GM20431 (cell line): ENCODE measurements around the gene MICAL3.

ENCODE experiments used
- in situ Hi-C: fragments of 300-500 bp; cut with MseI, MboI; formaldehyde crosslinking; loops from one replicate; pipeline ENCODE4 v1.15.0; 2020; ENCODE audit warnings: low sequenced_read_pairs; ENCODE audit not compliant: unreplicated experiment

Gene MICAL3

GRCh38 chr22:18024276-18024939 lies at the start of gene MICAL3:
TSS of gene MICAL3 (minus strand) at chr22:18024561. CDS start at chr22:17906812, 117,749 bp downstream.
- in situ Hi-C loops: no loop called here

- in situ Hi-C loops: loop anchor here (25.0 kb wide), 1 partner anchor 337 kb away; no protein-coding TSS in a partner anchor
These were observed 49.6 kb upstream of the MICAL3 start for GRCh38 chr22:18073927-18074326.

DNA sequence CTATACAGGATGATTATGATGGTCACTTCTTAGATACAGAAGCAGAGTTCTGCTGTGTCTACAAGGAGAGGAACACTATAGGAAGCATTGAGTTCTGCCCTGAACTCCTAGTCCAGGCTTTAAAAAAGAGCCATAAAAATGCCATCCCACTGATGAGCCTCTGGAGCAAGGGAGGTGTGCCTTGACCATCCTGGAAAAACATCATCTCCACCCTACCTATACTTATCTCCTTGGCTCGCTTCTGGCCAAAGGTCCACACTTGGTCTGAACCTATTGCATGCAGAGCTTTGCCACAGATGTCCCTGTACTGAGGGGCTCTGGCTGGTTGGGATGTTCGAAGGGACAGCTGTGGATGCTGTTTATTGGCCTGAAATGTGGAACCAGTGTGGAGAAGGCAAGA lies 49.1 kb upstream of the MICAL3 start:
- in situ Hi-C loops: loop anchor here (25.0 kb wide), 1 partner anchor 336 kb away; no protein-coding TSS in a partner anchor

GRCh38 chr22:18071968-18072310 lies 47.6 kb upstream of the MICAL3 start:
- in situ Hi-C loops: loop anchor here (25.0 kb wide), 1 partner anchor 335 kb away; no protein-coding TSS in a partner anchor

DNA sequence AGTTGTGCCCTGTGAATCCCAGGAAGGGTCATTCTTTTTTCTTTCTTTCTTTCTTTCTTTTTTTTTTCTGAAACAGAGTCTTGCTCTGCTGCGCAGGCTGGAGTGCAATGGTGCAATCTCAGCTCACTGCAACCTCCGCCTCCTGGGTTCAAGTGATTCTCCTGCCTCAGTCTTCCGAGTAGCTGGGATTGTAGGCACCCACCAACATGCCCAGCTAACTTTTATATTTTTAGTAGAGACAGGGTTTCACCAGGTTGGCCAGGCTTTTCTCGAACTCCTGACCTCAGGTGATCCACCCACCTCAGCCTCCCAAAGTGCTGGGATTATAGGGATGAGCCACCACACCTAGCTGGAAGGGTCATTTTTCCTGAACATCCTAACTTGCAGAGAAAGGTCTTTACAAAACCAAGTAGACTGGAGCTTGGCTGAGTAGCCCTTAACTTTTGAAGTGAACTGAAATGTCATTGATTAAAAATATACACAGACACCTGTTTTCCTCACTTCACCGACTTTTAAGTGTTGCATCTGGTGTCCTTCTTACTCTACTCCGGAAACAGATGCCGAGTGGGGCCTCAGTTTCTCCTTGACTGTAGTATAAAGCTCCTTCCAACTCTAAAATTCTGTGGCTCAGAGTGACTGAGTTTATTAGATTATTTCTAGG lies 47.1 kb upstream of the MICAL3 start:
- in situ Hi-C loops: loop anchor here (25.0 kb wide), 1 partner anchor 334 kb away; no protein-coding TSS in a partner anchor

DNA sequence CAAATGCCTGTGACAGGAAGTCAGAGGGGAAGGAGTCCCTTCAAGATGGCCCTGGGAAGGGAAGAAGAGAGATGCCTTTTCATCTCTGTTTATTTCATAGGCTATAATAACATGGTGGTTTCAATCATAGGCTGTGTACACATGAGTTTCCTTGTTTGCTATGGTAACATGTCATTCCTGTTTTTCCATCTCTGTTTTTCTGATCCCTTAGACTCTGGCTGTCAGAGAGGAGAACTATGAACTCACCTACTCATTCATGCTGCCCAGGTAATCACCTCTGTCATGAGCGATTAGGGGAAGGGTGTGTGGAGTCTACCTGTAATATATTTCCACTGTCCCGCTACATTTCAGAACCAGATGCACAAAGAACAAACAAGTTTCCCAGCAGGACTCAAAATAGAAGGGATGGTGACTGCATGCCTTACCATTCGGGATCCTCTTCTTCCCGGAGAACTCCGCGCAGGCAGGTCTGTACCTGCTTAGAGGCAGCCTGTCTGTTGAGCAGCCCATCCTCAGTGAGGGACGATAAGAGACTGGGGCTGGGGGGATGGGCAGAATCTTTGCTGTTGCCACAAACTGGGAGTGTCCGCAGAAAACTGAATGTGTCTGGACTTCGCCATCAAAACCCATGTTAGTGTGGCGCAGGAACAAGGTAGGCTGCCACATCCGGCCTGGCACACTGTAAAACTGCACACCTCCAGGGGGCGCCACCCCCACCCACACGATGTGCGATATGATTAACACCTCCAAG lies 46.4 kb upstream of the MICAL3 start:
- in situ Hi-C loops: loop anchor here (25.0 kb wide), 1 partner anchor 333 kb away; no protein-coding TSS in a partner anchor

- in situ Hi-C loops: loop anchor here (25.0 kb wide), 1 partner anchor 333 kb away; no protein-coding TSS in a partner anchor
These were observed 45.7 kb upstream of the MICAL3 start for GRCh38 chr22:18070041-18070440.

DNA sequence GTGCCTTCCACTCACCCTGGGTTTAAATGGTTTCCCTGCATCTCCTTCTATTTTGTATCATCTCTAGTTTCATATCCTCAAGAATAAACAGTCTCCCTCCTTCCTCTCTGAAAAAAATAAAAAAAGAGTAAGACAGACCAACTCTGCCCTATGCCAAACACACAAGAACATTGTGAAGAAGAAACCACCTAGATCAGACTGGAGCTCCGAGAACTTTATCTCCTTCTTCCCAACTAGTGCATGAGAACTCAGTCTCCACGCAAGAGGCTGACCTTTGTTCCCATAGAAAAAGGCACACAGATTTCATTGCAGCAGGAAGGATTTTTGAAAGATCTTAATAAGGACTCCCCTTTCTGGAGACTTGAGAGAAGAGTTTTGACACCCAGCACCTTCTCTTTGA lies 44.7 kb upstream of the MICAL3 start:
- in situ Hi-C loops: loop anchor here (10.0 to 25.0 kb wide), 2 partner anchors 234 to 332 kb away; no protein-coding TSS in a partner anchor

DNA sequence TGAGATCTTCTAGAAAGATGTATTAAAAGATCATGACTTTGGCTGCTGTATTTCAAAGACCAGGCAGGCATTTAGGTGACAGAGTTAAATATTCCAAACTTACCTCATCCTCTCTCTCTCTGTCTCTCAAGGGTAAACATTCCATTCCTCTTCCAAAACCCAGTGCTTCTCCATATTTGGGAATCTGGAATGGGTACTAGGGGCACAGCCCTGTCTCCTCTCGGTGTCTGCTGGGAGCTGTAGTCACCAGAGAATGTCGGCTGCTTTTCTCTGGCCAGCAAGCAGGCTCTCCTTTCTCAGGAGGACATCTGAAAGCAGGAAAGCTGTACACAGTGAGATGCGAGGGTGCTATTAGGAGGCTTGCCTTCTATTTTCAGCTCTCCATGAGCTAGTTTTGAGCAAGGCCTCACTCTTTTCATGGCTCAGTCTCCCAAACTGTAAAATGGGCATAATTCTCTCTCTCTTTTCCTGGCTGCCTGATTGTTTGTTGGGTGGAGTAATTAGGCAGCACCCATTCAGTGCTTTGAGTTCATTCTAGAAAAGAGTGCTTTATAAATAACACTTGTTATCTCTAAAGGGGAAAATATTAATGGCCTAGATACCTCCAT lies 44.1 kb upstream of the MICAL3 start:
- in situ Hi-C loops: loop anchor here (10.0 to 25.0 kb wide), 2 partner anchors 234 to 331 kb away; no protein-coding TSS in a partner anchor

DNA sequence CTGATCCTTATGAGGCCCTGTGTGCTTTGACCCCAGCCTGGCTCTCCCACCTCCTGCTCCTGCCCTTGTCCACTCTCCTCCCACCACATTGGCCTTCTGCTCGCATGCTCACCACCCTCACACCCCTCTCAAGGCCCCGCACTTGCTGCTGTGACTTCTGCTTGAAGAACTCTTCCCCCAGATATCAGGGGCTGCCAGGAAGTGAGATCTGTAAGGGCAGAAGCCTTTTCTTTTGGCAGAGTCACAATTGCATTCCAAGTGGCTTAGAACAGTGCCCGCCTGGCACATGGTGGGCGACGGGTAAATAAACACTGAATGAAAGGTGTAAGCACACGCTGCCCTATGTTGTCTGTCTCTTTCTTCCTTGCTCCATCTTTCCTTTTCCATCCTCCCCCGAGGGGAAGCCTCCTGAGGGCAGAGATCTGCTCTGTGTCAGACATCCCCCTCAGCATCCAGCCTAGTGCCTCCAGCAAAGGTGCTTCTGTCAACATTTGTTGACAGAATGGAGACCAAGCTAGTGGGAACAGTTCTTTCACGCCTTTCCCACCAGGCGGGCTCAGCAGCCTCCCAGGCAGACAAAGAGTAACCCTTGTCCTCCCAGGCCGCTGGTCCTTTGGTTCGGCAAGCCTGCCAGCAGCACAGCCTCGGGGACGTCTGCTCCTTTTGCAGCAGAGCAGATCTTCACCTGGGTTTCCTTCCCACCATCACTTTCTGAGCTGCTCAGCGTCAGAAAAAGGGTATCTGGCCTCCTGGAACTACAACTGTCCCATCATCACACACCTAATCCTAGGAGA lies 43.4 kb upstream of the MICAL3 start:
- in situ Hi-C loops: loop anchor here (10.0 to 25.0 kb wide), 2 partner anchors 233 to 330 kb away; no protein-coding TSS in a partner anchor

DNA sequence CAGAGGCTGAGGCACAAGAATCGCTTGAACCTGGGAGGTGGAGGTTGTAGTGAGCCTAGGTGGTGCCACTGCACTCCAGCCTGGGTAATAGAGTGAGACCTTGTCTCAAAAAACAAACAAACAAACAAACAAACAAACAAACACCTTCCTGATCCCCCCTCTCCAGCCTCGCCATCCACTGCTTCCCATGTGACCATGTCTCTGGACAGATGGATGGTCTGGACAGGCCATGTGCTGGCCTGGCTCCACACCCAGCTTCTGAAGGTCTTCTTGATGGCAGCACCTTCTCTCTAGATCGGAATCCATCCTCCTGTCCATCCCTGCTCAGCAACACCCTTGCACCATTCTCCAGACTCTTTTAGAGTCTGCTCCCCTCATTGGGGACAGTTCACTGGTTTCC lies 42.8 kb upstream of the MICAL3 start:
- in situ Hi-C loops: loop anchor here (10.0 to 25.0 kb wide), 2 partner anchors 232 to 330 kb away; no protein-coding TSS in a partner anchor

GRCh38 chr22:18066181-18066859 lies 42.0 kb upstream of the MICAL3 start:
- in situ Hi-C loops: loop anchor here (10.0 to 25.0 kb wide), 2 partner anchors 232 to 329 kb away; no protein-coding TSS in a partner anchor

DNA sequence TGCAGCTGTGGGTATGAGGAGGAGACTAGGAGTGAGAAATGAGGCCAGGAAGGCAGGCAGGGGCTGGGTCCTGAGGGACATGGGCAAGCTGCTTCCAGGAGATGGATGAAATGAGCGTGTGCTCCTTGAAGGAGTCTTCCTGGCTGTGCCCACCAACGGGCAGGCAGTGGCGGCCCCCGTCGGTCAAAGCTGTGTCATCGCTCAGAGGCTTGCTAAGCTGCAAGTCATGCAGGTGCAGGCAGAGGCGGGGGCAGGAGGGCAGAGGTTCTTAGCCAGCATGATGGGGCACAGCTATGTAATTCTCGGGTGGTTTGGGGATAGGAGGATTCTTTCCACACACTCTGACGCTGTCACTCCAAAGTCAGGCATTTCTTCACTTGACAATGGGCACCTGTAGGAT lies 40.9 kb upstream of the MICAL3 start:
- in situ Hi-C loops: loop anchor here (10.0 to 25.0 kb wide), 2 partner anchors 230 to 328 kb away; no protein-coding TSS in a partner anchor

- in situ Hi-C loops: loop anchor here (10.0 to 25.0 kb wide), 2 partner anchors 230 to 327 kb away; no protein-coding TSS in a partner anchor
These were observed 40.3 kb upstream of the MICAL3 start for GRCh38 chr22:18064636-18065035.

- in situ Hi-C loops: loop anchor here (10.0 to 25.0 kb wide), 2 partner anchors 229 to 326 kb away; no protein-coding TSS in a partner anchor
These were observed 39.4 kb upstream of the MICAL3 start for GRCh38 chr22:18063715-18064114.

DNA sequence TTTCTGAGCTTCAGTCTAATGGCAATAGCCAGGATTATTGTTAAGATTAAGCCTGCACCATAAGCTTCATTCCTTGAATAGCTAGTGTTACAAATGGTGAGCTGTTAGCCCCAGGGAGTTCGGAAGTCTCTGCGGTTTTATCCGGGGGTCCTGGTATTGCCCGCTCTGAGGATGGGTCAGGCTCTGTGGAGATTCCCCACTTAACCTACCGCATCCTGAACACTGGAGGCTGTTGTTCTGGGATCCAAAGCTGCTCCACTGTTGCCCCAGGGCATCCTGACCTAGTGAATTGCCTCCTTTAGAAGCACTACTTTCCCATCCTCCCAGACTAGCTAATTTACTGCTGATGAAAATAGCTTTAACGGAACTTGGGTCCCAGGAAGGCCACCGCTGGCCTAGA lies 38.9 kb upstream of the MICAL3 start:
- in situ Hi-C loops: loop anchor here (10.0 to 25.0 kb wide), 2 partner anchors 229 to 326 kb away; no protein-coding TSS in a partner anchor

DNA sequence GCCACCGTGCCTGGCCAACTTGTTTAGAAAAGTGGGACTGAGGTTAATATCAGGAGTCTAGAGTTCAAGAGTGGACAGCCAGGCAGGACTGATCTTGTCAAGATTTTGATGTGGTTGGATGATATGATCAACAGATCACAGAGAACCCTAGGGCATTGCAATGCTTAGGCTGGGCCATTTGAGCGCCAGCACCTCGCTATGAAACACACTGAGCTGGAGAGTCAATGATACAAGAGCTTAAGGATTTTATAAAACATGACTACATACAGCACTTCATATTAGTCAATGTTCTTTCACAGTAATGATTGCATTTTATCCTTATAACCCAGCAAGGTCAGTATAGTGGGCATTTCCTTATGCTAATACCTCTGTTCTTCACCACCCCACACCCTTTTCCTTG lies 38.1 kb upstream of the MICAL3 start:
- in situ Hi-C loops: loop anchor here (10.0 to 25.0 kb wide), 2 partner anchors 228 to 325 kb away; no protein-coding TSS in a partner anchor
